DMS 273 (cell line): Measurements from ENCODE around the gene TFRC.
"Not testable (repeated sequence)": the region's sequence is repeated elsewhere in the genome, so short reads cannot be mapped to it uniquely, and the experiment has no call there.

Source experiments
- DNase-seq: peaks from one replicate; lab custom pipeline; 2025; ENCODE audit not compliant: unreplicated experiment; lab: John Stamatoyannopoulos, UW

TFRC gene

GRCh38 chr3:196082619-196082971, 705 bp upstream of the TFRC start:
- DNase-seq: no peak

GRCh38 chr3:196081002-196081833, 672 bp downstream of the TFRC start:
- peak; percentile 86 for DNase-seq

DNA sequence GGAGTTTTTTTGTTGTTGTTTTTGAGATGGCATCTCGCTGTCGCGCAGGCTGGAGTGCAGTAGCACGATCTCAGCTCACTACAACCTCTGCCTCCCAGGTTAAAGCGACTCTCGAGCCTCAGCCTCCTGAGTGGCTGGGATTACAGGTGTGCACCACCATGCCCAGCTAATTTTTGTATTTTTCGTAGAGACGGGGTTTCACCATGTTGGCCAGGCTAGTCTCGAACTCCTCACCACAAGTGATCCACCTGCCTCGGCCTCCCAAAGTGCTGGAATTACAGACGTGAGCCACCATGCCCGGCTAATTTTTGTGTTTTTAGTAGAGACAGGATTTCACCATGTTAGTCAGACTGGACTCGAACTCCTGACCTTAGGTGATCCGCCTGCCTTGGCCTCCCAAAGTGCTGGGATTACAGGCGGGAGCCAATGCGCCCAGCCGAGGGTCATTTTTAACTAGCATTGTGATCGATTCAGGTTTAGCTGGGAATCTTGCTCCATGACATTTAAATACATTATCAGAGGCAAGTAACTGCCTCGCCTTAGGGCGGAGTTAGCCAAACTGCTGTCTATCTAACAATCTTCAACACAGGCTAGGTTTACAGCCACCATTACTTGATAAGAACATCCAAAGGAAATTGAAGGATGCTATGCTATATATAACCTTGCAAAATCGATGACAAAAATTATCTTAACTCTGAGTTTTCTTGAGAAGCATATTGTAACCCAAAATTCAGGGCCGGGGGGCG, 1.6 kb downstream of the TFRC start:
- peak; percentile 44 for DNase-seq

DNA sequence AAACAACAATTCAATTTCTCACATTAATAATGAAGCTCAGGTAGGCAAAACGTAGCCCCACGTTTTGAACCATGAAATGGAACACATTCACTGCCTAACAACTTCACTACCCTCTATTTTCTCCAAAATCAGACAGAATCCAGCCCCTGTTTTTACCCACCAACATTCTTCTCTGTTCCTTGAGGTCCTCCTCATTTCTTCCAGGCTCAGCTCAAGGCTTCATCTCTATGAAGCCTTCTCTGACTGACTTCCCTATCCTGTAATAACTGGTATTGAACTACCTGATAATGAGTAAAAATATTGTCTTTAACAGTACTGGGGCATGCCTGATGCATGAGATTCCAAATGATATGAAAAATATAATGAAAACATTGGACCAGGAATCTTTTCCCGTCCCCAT, 2.2 kb downstream of the TFRC start:
- DNase-seq: no peak

- no peak for DNase-seq
Measured at GRCh38 chr3:196075013-196075412, 6.9 kb downstream of the TFRC start.

DNA sequence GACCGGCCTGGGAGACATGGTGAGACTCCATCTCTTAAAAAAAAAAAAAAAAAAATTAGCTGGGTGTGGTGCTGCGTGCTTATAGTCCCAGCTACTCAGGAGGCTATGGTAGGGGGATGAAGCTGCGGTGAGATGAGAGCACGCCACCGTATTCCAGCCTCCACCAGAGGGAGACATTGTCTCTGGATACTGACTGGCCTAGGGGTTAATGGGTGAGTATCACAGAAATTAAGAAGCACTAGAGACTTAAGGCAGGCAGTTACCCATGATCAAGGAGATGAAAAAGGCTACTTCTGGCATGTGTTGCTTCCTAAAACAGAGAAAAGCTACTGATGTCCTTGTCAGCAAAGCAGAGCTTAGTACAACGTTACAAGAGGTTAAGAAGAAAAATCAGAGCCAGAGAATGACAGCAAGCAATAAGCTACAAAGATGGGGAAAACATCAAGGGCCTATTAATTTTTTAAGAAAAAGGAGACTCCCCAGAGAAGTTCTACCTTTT, 8.6 kb downstream of the TFRC start:
- DNase-seq: peak; percentile 87

GRCh38 chr3:196072313-196072712, 9.6 kb downstream of the TFRC start:
- no peak for DNase-seq

GRCh38 chr3:196068812-196069211, 13.1 kb downstream of the TFRC start:
- not testable (repeated sequence) for DNase-seq

- DNase-seq: no peak
Measured at GRCh38 chr3:196067439-196067838, 14.5 kb downstream of the TFRC start.

GRCh38 chr3:196063971-196064370, 17.9 kb downstream of the TFRC start:
- DNase-seq: no peak

- DNase-seq: no peak
Measured at GRCh38 chr3:196063456-196063855, 18.4 kb downstream of the TFRC start.

DNA sequence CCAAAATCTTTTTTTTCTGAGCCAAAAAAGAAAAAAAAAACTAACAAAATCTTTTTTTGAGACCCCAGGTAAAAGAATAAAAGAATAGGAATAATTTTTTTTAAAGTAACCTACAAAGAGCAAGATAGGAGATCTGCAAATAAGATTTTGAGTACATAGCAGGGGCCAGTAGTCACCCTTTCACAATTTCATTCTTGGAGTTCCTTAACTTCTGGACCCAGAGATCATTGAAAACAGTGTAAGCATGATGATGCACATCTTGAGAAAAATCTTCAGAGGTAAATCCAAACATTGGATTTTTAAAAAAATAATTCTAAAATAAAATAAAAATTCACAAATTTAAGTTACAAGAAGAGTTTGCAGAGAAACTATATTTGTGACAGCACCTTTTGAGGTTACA, 18.8 kb downstream of the TFRC start:
- DNase-seq: no peak

DNA sequence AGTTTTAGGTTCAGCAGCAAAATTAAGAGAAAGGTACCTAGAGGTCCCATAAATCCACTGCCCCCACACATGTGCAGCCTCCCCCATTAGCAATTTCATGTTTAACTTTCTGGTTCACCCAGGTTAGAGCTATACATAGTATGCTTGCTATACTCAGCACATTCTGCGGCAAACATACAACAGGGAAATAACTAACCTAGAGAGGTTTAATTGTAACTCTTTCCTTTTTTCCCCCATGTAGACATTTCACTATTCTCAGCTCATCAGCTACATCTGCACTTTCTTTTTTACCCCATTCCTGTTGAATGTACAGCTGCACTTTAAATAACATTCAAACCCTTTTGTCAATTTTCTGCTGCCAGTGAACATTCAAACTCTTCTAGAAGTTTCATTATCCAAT, 21.1 kb downstream of the TFRC start:
- DNase-seq: no peak

DNA sequence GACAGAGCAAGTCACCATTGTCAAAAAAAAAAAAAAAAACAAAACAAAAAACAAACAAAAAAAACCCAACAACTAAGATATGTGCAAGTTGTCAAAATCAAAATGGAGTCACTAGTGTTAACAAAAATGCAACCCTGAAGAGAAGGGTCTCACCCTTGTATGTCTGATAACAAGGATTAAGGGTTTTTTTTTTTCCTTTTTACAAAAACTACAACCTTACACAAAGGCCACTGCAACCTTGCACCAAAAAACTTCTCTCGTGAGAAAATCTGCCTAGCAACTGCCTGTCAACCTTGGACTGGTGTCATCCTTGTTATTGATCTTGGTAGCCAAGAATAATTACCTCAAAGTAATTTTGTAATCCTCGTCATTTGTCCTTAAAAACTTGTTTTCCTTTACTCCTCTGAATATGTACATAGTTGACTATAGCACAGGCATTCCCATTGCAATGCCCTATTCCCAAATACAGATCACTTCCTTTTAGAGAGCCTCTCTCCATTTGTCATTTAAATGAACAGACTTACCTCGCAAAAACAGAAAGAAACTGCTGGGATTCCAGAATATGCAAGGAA, 24.0 kb downstream of the TFRC start:
- no peak for DNase-seq

- not testable (repeated sequence) for DNase-seq
Measured at GRCh38 chr3:196056371-196056770, 25.5 kb downstream of the TFRC start.

DNA sequence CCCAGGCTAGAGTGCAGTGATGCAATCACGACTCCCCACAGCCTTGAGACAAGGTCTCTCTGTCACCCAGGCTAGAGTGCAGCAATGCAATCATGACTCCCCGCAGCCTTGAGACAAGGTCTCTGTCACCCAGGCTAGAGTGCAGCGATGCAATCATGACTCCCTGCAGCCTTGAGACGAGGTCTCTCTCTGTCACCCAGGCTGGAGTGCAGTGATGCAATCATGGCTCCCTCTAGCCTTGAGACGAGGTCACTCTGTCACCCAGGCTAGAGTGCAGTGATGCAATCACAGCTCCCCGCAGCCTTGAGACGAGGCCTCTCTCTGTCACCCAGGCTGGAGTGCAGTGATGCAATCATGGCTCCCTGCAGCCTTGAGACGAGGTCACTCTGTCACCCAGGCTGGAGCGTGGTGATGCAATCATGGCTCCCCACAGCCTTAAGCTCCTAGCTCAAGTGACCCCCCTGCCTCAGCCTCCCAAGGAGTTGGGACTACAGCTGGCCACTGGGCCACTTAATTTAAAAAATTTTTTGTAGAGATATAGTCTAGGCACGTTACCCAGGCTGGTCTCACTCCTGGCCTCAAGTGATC, 26.1 kb downstream of the TFRC start:
- DNase-seq: no peak

GRCh38 chr3:196055240-196055639, 26.6 kb downstream of the TFRC start:
- no peak for DNase-seq

DNA sequence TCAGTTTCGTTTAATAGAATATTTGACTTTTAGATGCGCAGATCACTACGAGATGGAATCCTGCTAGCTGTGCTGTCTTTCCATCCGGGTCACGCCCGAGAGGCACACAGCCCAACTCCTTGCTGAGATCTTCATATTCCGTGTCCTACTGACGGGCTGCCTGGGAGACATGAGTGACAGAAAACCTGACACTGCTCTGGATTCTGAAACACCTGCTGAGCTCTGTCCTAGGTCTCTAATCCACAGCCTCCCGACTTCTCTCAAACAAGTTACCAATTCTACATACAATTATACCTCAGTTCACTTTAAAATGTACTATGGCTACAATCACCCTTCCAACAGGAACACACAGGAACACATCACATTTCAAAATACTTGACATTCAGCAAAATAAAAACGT, 27.2 kb downstream of the TFRC start:
- DNase-seq: no peak

DNA sequence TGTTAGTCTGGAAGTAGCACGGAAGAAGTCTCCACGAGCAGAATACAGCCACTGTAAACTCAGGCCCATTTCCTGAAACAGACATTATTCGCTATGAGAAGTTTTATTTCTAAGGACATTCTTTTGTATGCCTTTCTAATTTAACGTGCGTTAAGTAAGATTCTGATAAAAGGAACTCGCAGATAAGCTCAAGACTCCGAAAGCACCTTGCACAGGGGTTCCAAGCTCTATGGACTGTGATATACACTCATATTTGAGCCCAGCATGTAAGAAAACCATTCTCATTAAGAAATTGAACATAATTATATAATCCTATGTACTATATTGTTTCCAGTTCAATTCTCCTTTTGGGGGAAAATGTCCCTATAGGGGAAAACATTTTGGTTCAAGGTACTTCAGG, 28.4 kb downstream of the TFRC start:
- no peak for DNase-seq

DNA sequence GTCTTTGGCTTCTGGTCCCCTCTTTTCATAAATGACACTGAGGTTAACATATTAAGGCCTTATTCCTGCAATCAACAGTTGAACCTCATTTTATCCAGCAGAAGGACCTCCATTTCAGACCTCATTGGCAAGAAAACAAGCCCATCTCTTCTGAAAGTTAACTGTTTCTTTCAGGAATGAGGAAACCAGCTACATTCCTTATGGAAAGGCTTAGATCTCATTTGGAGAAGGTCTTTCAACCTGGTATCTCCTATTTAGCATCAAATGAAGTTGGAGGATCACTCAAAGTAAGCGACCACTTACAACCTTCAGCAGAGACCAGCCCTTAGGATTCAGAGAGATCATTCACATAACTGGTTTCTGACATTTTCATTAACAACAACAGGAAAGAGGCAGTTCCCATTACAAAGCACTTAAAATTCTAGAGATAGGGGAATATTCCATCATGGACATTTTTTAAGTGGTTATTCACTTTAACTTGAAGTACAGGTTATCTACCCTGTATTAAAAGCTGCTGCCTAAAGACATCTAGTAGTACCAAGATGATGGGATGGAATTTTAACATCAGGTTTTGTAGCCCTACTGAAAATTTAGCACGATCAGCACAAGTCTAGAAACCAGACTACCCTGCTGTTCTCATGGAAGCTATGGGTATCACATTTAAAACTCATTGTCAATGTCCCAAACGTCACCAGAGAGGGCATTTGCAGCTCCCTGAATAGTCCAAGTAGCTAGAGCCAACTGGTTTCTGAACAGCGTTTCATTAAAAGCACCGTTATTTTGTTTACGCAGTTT, 30.4 kb downstream of the TFRC start:
- DNase-seq: no peak

- no peak for DNase-seq
Measured at GRCh38 chr3:196050597-196050996, 31.3 kb downstream of the TFRC start.
